T-helper 2 cell treated with Interferon-gamma antibody and Interleukin-4, amounts not matched to agents 100 ng/mL and 5 ng/mL, for 36 hours (primary cell): Measurements from ENCODE around the gene THOC1. TPM values are rescaled to one million over a fixed set of nuclear protein-coding genes. Genes with fewer than 3 reads are reported as not detected.

Experiments
- intact Hi-C: fragments of 100-400 bp; cut with micrococcal nuclease; formaldehyde crosslinking; loops from one replicate; pipeline ENCODE4 v1.15.1; 2023
- total RNA-seq: library from RNA; stranded (reverse); gene quantifications from 2 replicates; pipeline ENCODE4 v1.2.3, GENCODE V29; 2022

The THOC1 gene
- total RNA-seq, 1 donor from 2014 or later = 62.6 TPM

- intact Hi-C loops = no loop called here
These were observed 52.3 kb downstream of the THOC1 start for GRCh38 chr18:215448-216010.

- intact Hi-C loops = loop anchor here (5.0 kb wide), 1 partner anchor 53 kb away; the partner anchor contains the start of gene THOC1
These were observed 53.9 kb downstream of the THOC1 start for GRCh38 chr18:213966-214365.

GRCh38 chr18:213505-213904 lies 54.3 kb downstream of the THOC1 start:
- intact Hi-C loops = loop anchor here (5.0 kb wide), 1 partner anchor 54 kb away; the partner anchor contains the start of gene THOC1

- intact Hi-C loops = loop anchor here (5.0 kb wide), 1 partner anchor 55 kb away; the partner anchor contains the start of gene THOC1
These were observed 55.1 kb downstream of the THOC1 start for GRCh38 chr18:212780-213179.

GRCh38 chr18:211582-211981 lies 56.3 kb downstream of the THOC1 start:
- intact Hi-C loops = loop anchor here (5.0 kb wide), 1 partner anchor 56 kb away; the partner anchor contains the start of gene THOC1

GRCh38 chr18:210733-211132 lies 57.1 kb downstream of the THOC1 start:
- intact Hi-C loops = loop anchor here (5.0 kb wide), 1 partner anchor 57 kb away; the partner anchor contains the start of gene THOC1

- intact Hi-C loops = loop anchor here (5.0 kb wide), 1 partner anchor 57 kb away; the partner anchor contains the start of gene THOC1
These were observed 57.8 kb downstream of the THOC1 start for GRCh38 chr18:210075-210474.

GRCh38 chr18:199768-200167 lies 68.1 kb downstream of the THOC1 start:
- intact Hi-C loops = no loop called here

- intact Hi-C loops = no loop called here
These were observed 68.6 kb downstream of the THOC1 start for GRCh38 chr18:199214-199613.

GRCh38 chr18:195651-196050 lies 72.2 kb downstream of the THOC1 start:
- intact Hi-C loops = no loop called here

- intact Hi-C loops = no loop called here
These were observed 75.0 kb downstream of the THOC1 start for GRCh38 chr18:192801-193200.

GRCh38 chr18:191725-192124 lies 76.1 kb downstream of the THOC1 start:
- intact Hi-C loops = no loop called here

- intact Hi-C loops = no loop called here
These were observed 78.6 kb downstream of the THOC1 start for GRCh38 chr18:189254-189653.

- intact Hi-C loops = no loop called here
These were observed 84.1 kb downstream of the THOC1 start for GRCh38 chr18:183769-184168.

GRCh38 chr18:181711-182110 lies 86.1 kb downstream of the THOC1 start:
- intact Hi-C loops = no loop called here

GRCh38 chr18:179499-179898 lies 88.3 kb downstream of the THOC1 start:
- intact Hi-C loops = no loop called here

GRCh38 chr18:172361-172760 lies 95.5 kb downstream of the THOC1 start:
- intact Hi-C loops = no loop called here

Other genes starting within 250 kb of the THOC1 start
- gene TUBB8B, start 218.4 kb downstream of the THOC1 start, total RNA-seq = not detected in 2 replicates
- gene USP14, start 109.5 kb downstream of the THOC1 start, total RNA-seq = 75.9 and 76.8 TPM in 2 replicates
- not detected in 2 replicates for gene COLEC12, start 232.7 kb upstream of the THOC1 start, total RNA-seq